ENCODE measurements around the gene EFHC2.

DNA sequence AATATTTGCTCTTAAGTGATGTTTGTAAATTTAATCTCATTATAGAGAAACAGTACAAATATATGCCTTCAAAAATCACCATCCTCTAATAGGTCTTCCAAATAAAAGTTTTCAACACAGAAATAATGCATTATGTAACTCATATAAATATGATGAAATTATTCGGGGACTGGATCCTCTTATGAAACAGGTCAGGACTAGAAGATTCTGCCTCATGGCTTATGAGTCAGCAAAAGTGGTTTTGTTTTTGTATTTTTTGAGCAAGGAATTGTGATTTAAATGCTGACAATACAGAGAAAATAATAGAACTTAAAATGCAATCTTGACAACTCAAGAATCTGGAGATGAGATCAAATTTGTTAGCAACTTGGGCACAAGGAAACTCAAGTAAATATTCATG, 190.6 kb downstream of the EFHC2 start:
- TF ChIP-seq, protein P1, sequence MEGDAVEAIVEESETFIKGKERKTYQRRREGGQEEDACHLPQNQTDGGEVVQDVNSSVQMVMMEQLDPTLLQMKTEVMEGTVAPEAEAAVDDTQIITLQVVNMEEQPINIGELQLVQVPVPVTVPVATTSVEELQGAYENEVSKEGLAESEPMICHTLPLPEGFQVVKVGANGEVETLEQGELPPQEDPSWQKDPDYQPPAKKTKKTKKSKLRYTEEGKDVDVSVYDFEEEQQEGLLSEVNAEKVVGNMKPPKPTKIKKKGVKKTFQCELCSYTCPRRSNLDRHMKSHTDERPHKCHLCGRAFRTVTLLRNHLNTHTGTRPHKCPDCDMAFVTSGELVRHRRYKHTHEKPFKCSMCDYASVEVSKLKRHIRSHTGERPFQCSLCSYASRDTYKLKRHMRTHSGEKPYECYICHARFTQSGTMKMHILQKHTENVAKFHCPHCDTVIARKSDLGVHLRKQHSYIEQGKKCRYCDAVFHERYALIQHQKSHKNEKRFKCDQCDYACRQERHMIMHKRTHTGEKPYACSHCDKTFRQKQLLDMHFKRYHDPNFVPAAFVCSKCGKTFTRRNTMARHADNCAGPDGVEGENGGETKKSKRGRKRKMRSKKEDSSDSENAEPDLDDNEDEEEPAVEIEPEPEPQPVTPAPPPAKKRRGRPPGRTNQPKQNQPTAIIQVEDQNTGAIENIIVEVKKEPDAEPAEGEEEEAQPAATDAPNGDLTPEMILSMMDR (conservative IDR thresholded peaks at IDR 0.05) = no peak
- TF ChIP-seq EZH2 (IDR thresholded peaks at IDR 0.05; ENCODE audit: low read depth) = no peak
